CD4-positive, alpha-beta T cell treated with Interleukin-2 at 100 ng/mL for 4 hours (primary cell): Measurements from ENCODE around the gene SMIM36.
"Not testable (repeated sequence)": the region's sequence is repeated elsewhere in the genome, so short reads cannot be mapped to it uniquely, and the experiment has no call there.

Experiments
- DNase-seq: peaks from one replicate; pipeline ENCODE4 v3.0.0-alpha.2; 2020; ENCODE audit warnings: low spot score

SMIM36 gene

GRCh38 chr17:55414983-55415382 is 96.3 kb downstream of the SMIM36 start:
- DNase-seq = no peak

GRCh38 chr17:55413825-55414489 is 97.3 kb downstream of the SMIM36 start:
- no peak for DNase-seq

GRCh38 chr17:55411463-55411855 is 99.8 kb downstream of the SMIM36 start:
- DNase-seq = no peak

GRCh38 chr17:55410722-55411462 is 100.4 kb downstream of the SMIM36 start:
- no peak for DNase-seq

- DNase-seq = no peak
Measured at GRCh38 chr17:55409030-55409800, 102.0 kb downstream of the SMIM36 start.

GRCh38 chr17:55407641-55408566 is 103.3 kb downstream of the SMIM36 start:
- no peak for DNase-seq

- DNase-seq = no peak
Measured at GRCh38 chr17:55405600-55405999, 105.7 kb downstream of the SMIM36 start.

- not testable (repeated sequence) for DNase-seq
Measured at GRCh38 chr17:55404197-55404596, 107.1 kb downstream of the SMIM36 start.

GRCh38 chr17:55402374-55402773 is 108.9 kb downstream of the SMIM36 start:
- DNase-seq = no peak
